ENCODE measurements around the gene SOX6. TPM values are rescaled to one million over a fixed set of nuclear protein-coding genes. Genes with fewer than 3 reads are reported as not detected.

The SOX6 gene
- total RNA-seq, 1 donor from 2014 or later = 7.6 TPM

DNA sequence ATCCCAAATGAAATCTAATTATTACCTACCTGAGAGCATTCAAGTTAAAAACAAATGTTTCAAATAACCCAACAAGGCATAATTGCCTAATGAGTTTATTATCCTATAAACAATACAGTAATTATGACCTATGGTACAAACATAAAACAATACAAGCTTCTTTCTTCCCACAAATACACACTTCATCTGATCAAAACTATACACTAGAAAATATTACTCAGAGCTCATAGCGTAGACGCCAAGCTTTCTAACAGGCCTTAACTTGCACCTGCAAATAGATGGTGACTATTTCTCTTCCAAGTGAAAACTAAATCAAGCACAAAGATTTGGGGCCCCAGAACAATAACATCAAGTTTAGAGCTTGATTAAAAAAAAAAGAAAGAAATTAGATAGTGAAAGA lies 78.1 kb downstream of the SOX6 start:
- Mint-ChIP-seq H3K27ac (no peak overlapping the region), H3K4me1 (no peaks in the 10 kb centered on the region), H3K36me3 (no peaks in the 10 kb centered on the region), H3K27me3 (ENCODE audit: insufficient read depth, low read depth) (no peaks in the 10 kb centered on the region), H3K4me3 (no peak overlapping the region), H3K9me3 (no peaks in the 10 kb centered on the region)
- DNase-seq (ENCODE audit: low spot score) = no peak
- Histone ChIP-seq H3K4me2 (no peak overlapping the region), H3K36me3 (no peaks in the 10 kb centered on the region), H2AFZ (replicated peaks) (no peak overlapping the region), H3K4me1 (no peaks in the 10 kb centered on the region), H3K27ac (no peak overlapping the region), H3K9me3 (ENCODE audit: low read depth) (no peaks in the 10 kb centered on the region), H3F3A (ENCODE audit: low read depth) (peaks cover 4% of the 10 kb centered on the region), H3K79me2 (ENCODE audit: low read depth) (no peaks in the 10 kb centered on the region), H3K9ac (no peak overlapping the region), H3K27me3 (no peaks in the 10 kb centered on the region), H4K20me1 (ENCODE audit: low read depth) (no peaks in the 10 kb centered on the region), H3K4me3 (no peak overlapping the region)
- no peak for TF ChIP-seq EZH2phosphoT487 (IDR thresholded peaks at IDR 0.05)
- no peak for TF ChIP-seq EZH2 (IDR thresholded peaks at IDR 0.05)
- TF ChIP-seq, protein P1, sequence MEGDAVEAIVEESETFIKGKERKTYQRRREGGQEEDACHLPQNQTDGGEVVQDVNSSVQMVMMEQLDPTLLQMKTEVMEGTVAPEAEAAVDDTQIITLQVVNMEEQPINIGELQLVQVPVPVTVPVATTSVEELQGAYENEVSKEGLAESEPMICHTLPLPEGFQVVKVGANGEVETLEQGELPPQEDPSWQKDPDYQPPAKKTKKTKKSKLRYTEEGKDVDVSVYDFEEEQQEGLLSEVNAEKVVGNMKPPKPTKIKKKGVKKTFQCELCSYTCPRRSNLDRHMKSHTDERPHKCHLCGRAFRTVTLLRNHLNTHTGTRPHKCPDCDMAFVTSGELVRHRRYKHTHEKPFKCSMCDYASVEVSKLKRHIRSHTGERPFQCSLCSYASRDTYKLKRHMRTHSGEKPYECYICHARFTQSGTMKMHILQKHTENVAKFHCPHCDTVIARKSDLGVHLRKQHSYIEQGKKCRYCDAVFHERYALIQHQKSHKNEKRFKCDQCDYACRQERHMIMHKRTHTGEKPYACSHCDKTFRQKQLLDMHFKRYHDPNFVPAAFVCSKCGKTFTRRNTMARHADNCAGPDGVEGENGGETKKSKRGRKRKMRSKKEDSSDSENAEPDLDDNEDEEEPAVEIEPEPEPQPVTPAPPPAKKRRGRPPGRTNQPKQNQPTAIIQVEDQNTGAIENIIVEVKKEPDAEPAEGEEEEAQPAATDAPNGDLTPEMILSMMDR (IDR thresholded peaks at IDR 0.05) = no peak

DNA sequence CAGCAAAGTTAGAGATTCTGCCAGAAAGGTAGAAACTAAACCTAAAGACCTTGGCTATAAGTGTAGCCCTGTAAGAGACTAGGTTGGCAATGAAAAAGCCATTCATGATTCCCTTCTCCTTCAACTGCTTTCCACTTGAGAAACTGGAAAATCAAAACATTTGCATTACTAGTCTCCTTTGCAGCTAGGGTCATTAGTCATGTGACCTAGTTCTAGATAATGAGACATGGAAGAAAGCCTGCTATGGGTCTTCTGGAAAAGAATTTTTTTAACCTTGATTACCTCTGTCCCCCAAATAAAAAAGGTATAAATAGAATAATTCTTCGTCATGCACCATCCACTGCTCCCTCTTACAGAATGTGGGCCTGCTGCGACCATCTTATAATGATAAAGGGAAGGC lies 80.1 kb downstream of the SOX6 start:
- H3K36me3 ChIP-seq = no peaks in the 10 kb centered on the region
- no peaks in the 10 kb centered on the region for H4K20me1 ChIP-seq (ENCODE audit: low read depth)
- no peak for DNase-seq (ENCODE audit: low spot score)
- Mint-ChIP-seq H3K9me3 (no peaks in the 10 kb centered on the region), H3K4me1 (no peaks in the 10 kb centered on the region), H3K27ac (no peak overlapping the region), H3K4me3 (no peak overlapping the region), H3K27me3 (ENCODE audit: insufficient read depth, low read depth) (no peaks in the 10 kb centered on the region), H3K36me3 (no peaks in the 10 kb centered on the region)
- H3K27me3 ChIP-seq = no peaks in the 10 kb centered on the region
- H3K79me2 ChIP-seq (ENCODE audit: low read depth) = no peaks in the 10 kb centered on the region
- H3K9ac ChIP-seq = no peak overlapping the region
- H3K4me3 ChIP-seq = no peak overlapping the region
- no peak overlapping the region for H3K27ac ChIP-seq
- H3K9me3 ChIP-seq (ENCODE audit: low read depth) = no peaks in the 10 kb centered on the region
- no peak overlapping the region for H3K4me2 ChIP-seq
- TF ChIP-seq EZH2 (IDR thresholded peaks at IDR 0.05) (no peak), EZH2phosphoT487 (IDR thresholded peaks at IDR 0.05) (no peak)
- TF ChIP-seq, protein P1 (IDR thresholded peaks at IDR 0.05) = no peak
- H3K4me1 ChIP-seq = no peaks in the 10 kb centered on the region
- H3F3A ChIP-seq (ENCODE audit: low read depth) = peaks cover 4% of the 10 kb centered on the region
- no peak overlapping the region for H2AFZ ChIP-seq (replicated peaks)

DNA sequence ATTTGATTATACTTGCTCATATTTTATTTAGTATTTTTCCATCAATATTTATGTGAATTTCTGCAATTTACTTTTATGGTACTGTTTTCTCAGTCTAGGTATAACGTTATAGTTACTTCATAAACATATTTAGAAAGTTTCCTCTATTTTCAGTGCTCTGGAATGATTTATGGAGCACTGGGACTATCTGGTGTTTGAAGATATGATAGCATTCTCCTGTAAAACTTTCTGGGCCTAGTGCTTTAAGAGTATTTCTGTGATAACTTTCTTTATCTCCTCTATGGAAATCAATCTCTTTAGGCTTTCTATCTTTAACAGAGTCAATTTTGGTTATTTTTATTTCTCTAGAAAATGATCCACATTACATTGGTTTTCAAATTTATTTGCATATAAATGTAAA lies 85.1 kb downstream of the SOX6 start:
- H3K79me2 ChIP-seq (ENCODE audit: low read depth) = no peaks in the 10 kb centered on the region

More for the DNA sequence above, 85.1 kb downstream of the SOX6 start:
- H3K27me3 ChIP-seq = no peaks in the 10 kb centered on the region
- no peaks in the 10 kb centered on the region for H3K4me1 ChIP-seq
- Mint-ChIP-seq H3K27me3 (ENCODE audit: insufficient read depth, low read depth) (no peaks in the 10 kb centered on the region), H3K27ac (no peak overlapping the region), H3K4me1 (no peaks in the 10 kb centered on the region), H3K4me3 (no peak overlapping the region), H3K9me3 (peaks cover 13% of the 10 kb centered on the region), H3K36me3 (peaks cover 6% of the 10 kb centered on the region)
- no peak overlapping the region for H2AFZ ChIP-seq (replicated peaks)
- TF ChIP-seq, protein P1 (IDR thresholded peaks at IDR 0.05) = no peak
- TF ChIP-seq EZH2phosphoT487 (IDR thresholded peaks at IDR 0.05) (no peak), EZH2 (IDR thresholded peaks at IDR 0.05) (no peak)
- no peaks in the 10 kb centered on the region for H3K36me3 ChIP-seq
- no peaks in the 10 kb centered on the region for H3F3A ChIP-seq (ENCODE audit: low read depth)
- no peak overlapping the region for H3K9ac ChIP-seq
- no peak overlapping the region for H3K4me2 ChIP-seq
- no peaks in the 10 kb centered on the region for H4K20me1 ChIP-seq (ENCODE audit: low read depth)
- no peak overlapping the region for H3K4me3 ChIP-seq
- no peak for DNase-seq (ENCODE audit: low spot score)
- no peak overlapping the region for H3K27ac ChIP-seq
- H3K9me3 ChIP-seq (ENCODE audit: low read depth) = no peaks in the 10 kb centered on the region
